HG03575 (cell line): ENCODE measurements around the gene SERPINI2.

Experiments used
- ATAC-seq: cut with Tn5 transposase; IDR thresholded peaks from one replicate; pipeline ENCODE4 v1.9.1; 2021; ENCODE audit not compliant: unreplicated experiment, insufficient number of reproducible peaks, low FRiP score; ENCODE audit errors: extremely low read depth

Gene SERPINI2

GRCh38 chr3:167473863-167474262, at the start of gene SERPINI2:
SERPINI2 (minus strand) TSS chr3:167474042; CDS start chr3:167471834, 2,208 bp downstream.
- no peak for ATAC-seq

DNA sequence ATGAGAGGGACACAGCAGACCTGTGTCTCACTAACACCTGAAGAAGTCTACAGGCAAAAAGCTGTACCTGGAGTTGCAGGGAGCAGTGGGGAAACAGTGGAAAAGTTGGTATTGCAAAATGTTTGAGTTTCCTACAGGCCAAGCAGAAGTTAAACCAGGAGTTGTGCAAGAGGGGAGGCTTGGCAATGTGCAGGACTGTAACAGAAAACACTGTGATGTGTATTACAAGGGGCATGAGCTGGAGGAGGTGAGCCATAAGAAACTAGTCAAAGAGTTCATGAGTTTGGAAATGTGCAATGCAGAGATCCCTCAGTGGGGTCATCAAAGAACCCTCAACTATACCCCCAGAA, 47.1 kb upstream of the SERPINI2 start:
- ATAC-seq, result no peak

GRCh38 chr3:167520266-167521005, 46.6 kb upstream of the SERPINI2 start:
- no peak for ATAC-seq

- no peak for ATAC-seq
Measured at GRCh38 chr3:167507954-167508353, 34.1 kb upstream of the SERPINI2 start.

GRCh38 chr3:167502401-167502800, 28.6 kb upstream of the SERPINI2 start:
- ATAC-seq, result no peak

DNA sequence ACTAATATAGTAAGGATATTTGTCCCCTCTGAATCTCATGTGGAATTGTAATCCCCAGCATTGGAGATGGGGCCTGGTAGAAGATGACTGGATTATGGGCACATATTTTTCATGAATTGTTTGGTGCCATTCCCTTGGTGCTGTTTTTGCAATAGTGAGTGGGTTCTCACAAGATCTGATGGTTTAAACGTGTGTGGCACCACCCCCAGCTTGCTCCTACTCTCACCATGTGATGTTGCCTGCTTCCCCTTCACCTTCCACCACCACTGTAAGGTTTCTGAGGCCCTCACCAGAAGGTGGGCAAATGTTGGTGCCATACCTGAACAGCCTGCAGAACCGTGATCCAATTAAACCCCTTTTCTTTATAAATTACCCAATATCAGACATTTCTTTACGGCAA, 28.1 kb upstream of the SERPINI2 start:
- no peak for ATAC-seq

GRCh38 chr3:167497903-167498302, 24.1 kb upstream of the SERPINI2 start:
- ATAC-seq, result no peak

DNA sequence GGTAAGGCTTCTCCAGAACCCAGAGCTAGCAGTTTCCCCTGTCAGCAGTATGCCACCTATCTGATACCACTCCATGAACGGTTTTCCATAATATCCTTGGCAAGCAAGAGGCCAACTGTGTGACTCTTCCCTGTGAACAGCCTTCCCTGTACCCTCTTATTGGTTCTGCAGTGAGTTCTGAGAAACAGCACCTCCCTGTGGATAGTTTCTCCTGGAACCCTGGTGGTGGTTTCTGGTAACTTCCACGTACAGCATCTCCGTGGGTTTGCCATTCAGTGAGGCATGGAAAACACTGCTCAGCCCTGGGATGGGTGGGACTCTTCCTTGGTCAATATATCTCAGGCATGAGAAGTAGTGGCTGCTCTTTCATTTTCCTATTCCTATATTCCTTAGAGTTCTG, 19.4 kb upstream of the SERPINI2 start:
- ATAC-seq, result no peak

- no peak for ATAC-seq
Measured at GRCh38 chr3:167491621-167492020, 17.8 kb upstream of the SERPINI2 start.

DNA sequence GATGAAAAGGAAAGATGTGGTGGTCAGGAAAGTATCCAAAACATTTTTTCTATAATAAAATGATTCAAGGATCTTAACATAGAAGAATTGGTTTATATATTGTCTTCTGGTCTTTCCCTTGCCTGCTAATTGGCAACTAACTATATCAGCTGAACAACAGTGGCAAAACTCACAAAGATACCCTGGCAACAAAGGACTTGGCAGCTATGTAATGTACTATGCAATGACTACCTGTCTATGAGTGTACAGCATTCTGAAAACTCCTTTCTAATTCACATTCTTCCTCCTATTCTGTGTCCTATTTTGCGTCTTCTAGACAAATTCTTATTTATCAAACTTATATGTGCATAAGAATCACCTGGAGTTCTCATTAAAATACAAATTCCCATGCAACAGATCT, 15.7 kb upstream of the SERPINI2 start:
- ATAC-seq, result no peak

- ATAC-seq, result no peak
Measured at GRCh38 chr3:167487556-167487955, 13.7 kb upstream of the SERPINI2 start.

GRCh38 chr3:167484551-167484950, 10.7 kb upstream of the SERPINI2 start:
- ATAC-seq, result no peak

DNA sequence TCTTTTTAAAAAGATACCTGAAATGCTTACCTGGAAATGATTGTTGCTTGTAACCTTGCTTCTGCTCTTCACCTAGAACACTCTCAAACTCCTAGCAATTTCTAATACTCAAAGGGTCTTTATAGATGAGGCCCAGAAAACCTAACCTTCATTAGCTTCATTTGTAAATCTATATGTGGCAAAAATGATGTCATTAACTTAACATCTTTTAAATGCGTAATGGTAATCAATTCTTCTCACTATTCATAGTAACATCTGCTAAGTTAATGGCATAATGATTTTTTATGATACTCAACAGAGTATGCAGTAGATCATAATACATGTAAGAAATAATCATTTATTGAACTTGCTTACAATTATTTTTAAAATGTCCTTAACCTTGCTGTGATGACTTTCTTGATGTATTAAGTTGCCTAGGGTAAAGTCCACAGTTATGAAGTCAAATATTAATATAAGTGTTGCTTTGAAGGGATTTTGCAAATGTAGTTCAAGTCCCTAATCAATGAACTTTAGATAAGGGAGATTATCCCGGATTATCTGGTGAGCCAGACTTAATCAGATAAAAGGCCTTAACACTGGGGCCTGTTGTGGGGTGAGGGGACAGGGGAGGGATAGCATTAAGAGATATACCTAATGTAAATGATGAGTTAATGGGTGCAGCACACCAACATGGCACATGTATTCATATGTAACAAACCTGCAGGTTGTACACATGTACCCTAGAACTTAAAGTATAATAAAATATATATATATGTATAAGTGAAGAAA, 10.1 kb upstream of the SERPINI2 start:
- no peak for ATAC-seq

DNA sequence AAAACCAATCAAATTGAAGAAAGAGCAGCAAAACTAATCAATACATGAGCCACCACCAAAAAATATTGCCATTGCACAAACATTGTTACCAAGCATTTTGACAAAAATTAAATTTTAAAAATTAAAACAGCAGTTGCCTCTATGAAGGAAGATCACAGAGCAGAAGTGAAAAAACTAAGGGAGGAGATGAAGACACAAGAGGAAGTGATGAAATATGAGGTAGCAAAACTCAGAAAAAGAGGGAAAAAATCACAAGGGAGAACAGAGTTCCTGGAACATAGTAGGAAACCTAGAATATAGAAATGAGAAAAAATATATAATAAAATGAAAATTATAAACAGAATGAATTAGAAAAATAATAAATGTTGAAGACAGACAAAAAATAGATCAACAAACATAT, 7.3 kb upstream of the SERPINI2 start:
- no peak for ATAC-seq

DNA sequence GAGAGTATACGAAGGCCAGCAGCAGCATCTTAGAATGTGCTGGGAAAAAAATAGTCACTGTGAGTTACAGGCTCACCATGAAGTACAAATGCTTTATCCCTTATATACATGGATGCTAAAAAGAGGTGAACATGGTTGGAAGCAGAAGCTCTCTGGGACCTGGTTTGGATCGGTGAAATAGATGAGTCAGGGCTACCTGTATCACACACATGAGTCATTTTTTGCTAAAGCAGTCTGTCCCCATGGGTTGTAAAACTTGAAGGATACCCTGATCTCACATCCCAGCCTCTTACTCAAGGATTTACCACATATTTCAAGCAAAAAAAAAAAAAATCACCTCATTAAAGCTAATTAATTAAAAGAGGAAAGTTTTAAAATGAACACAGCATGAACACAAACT, 6.9 kb upstream of the SERPINI2 start:
- ATAC-seq, result no peak

- no peak for ATAC-seq
Measured at GRCh38 chr3:167469381-167469780, 4.5 kb downstream of the SERPINI2 start.

GRCh38 chr3:167467848-167468611, 5.8 kb downstream of the SERPINI2 start:
- ATAC-seq, result no peak

GRCh38 chr3:167466966-167467365, 6.9 kb downstream of the SERPINI2 start:
- no peak for ATAC-seq

- no peak for ATAC-seq
Measured at GRCh38 chr3:167456157-167456799, 17.6 kb downstream of the SERPINI2 start.
